ENCODE measurements around the gene MASTL.

DNA sequence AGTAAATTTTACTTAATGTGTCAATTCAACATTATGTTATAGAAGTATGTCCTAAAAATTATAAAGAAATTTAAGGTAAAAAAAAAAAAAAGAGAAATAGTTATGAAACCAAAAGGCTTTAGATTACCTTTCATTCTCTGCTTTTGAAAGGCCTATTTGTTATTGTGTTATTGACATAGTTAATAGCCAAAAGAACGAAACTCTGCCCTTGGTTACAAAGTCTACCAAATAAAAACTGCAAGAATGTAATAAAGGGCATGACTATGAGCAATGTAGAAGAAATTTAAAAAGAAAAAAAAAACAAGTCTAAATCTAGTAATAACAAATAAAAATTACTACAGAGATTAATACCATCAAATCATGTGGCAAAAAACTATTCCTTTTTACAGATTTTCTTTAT is 74.9 kb downstream of the MASTL start:
- TF ChIP-seq, protein P1, sequence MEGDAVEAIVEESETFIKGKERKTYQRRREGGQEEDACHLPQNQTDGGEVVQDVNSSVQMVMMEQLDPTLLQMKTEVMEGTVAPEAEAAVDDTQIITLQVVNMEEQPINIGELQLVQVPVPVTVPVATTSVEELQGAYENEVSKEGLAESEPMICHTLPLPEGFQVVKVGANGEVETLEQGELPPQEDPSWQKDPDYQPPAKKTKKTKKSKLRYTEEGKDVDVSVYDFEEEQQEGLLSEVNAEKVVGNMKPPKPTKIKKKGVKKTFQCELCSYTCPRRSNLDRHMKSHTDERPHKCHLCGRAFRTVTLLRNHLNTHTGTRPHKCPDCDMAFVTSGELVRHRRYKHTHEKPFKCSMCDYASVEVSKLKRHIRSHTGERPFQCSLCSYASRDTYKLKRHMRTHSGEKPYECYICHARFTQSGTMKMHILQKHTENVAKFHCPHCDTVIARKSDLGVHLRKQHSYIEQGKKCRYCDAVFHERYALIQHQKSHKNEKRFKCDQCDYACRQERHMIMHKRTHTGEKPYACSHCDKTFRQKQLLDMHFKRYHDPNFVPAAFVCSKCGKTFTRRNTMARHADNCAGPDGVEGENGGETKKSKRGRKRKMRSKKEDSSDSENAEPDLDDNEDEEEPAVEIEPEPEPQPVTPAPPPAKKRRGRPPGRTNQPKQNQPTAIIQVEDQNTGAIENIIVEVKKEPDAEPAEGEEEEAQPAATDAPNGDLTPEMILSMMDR (IDR thresholded peaks at IDR 0.05; ENCODE audit: low read depth, low read length, poor library complexity, severe bottlenecking): no peak
- TF ChIP-seq EZH2phosphoT487 (IDR thresholded peaks at IDR 0.05; ENCODE audit: borderline replicate concordance, low read length): no peak
